ENCODE measurements around the gene GNL2. TPM values are rescaled to one million over a fixed set of nuclear protein-coding genes. Genes with fewer than 3 reads are reported as not detected.
"Not testable (repeated sequence)": the region's sequence is repeated elsewhere in the genome, so short reads cannot be mapped to it uniquely, and the experiment has no call there.

Gene GNL2
- total RNA-seq, 2 experiments from 2014 or later: 43.4 to 44.5 TPM

- TF ChIP-seq, protein P1, sequence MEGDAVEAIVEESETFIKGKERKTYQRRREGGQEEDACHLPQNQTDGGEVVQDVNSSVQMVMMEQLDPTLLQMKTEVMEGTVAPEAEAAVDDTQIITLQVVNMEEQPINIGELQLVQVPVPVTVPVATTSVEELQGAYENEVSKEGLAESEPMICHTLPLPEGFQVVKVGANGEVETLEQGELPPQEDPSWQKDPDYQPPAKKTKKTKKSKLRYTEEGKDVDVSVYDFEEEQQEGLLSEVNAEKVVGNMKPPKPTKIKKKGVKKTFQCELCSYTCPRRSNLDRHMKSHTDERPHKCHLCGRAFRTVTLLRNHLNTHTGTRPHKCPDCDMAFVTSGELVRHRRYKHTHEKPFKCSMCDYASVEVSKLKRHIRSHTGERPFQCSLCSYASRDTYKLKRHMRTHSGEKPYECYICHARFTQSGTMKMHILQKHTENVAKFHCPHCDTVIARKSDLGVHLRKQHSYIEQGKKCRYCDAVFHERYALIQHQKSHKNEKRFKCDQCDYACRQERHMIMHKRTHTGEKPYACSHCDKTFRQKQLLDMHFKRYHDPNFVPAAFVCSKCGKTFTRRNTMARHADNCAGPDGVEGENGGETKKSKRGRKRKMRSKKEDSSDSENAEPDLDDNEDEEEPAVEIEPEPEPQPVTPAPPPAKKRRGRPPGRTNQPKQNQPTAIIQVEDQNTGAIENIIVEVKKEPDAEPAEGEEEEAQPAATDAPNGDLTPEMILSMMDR (IDR thresholded peaks at IDR 0.05): no peak
- no peaks in the 10 kb centered on the region for H3K27me3 ChIP-seq (ENCODE audit: control insufficient read depth in 1 of 2, insufficient read depth in 2 of 2, low read length in 2 of 2)
- no peak overlapping the region for H3K27ac ChIP-seq (ENCODE audit: low read depth in 1 of 2, low read length in 2 of 2)
- intact Hi-C loops (cut with DNase I, micrococcal nuclease): no loop called here
- Mint-ChIP-seq H3K27me3 (no peaks in the 10 kb centered on the region), H3K4me3 (no peak overlapping the region), H3K4me1 (ENCODE audit: low read depth) (peaks cover 25% of the 10 kb centered on the region), H3K27ac (no peak overlapping the region), H3K36me3 (ENCODE audit: low read depth) (peaks cover 72% of the 10 kb centered on the region), H3K9me3 (no peaks in the 10 kb centered on the region)
- H3K36me3 ChIP-seq (ENCODE audit: insufficient read depth, low read length): peaks cover 78% of the 10 kb centered on the region
- H3K4me1 ChIP-seq (ENCODE audit: insufficient read depth, low read length): no peaks in the 10 kb centered on the region
- ATAC-seq (ENCODE audit: poor library complexity): no peak
- H3K9me3 ChIP-seq (ENCODE audit: control insufficient read depth in 1 of 2, insufficient read depth in 1 of 2, low read length in 2 of 2): no peaks in the 10 kb centered on the region
- ChIA-PET POLR2A (no interaction called here), CTCF (interaction anchor here (1.7 kb wide), 1 partner anchor 58 kb away, joined by 5 read pairs; no protein-coding TSS in a partner anchor)
- no peak for DNase-seq
- H3K4me3 ChIP-seq (ENCODE audit: low read length): no peak overlapping the region
These were observed 50.7 kb downstream of the GNL2 start for GRCh38 chr1:37545019-37545418.

DNA sequence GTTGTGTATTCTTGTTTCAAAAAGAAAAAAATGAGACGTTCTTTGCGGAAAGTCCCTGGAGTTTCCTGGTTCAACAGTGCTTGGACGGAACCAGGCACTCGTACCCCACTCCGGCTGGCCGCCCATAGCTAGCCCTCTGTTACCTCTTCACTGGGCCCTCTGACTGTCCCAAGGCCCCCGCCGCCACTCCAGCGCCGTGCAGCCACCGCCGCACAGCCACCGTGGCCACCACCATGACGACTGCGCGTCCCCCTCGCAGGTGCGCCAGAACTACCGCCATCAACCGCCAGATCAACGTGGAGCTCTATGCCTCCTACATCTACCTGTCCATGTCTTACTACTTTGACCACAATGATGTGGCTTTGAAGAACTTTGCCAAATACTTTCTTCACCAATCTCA, 51.2 kb downstream of the GNL2 start:
- H3K27me3 Mint-ChIP-seq: no peaks in the 10 kb centered on the region
- Histone ChIP-seq H3K36me3 (ENCODE audit: insufficient read depth, low read length) (peaks cover 79% of the 10 kb centered on the region), H3K9me3 (ENCODE audit: control insufficient read depth in 1 of 2, insufficient read depth in 1 of 2, low read length in 2 of 2) (no peaks in the 10 kb centered on the region), H3K27ac (ENCODE audit: low read depth in 1 of 2, low read length in 2 of 2) (no peak overlapping the region), H3K27me3 (ENCODE audit: control insufficient read depth in 1 of 2, insufficient read depth in 2 of 2, low read length in 2 of 2) (no peaks in the 10 kb centered on the region), H3K4me3 (ENCODE audit: low read length) (no peak overlapping the region), H3K4me1 (ENCODE audit: insufficient read depth, low read length) (no peaks in the 10 kb centered on the region)
- DNase-seq (no peak), ATAC-seq (ENCODE audit: poor library complexity) (no peak)
- H3K4me1 Mint-ChIP-seq (ENCODE audit: low read depth): peaks cover 20% of the 10 kb centered on the region
- H3K36me3 Mint-ChIP-seq (ENCODE audit: low read depth): peaks cover 72% of the 10 kb centered on the region
- no peak overlapping the region for H3K27ac Mint-ChIP-seq
- ChIA-PET POLR2A (no interaction called here), CTCF (interaction anchor here (1.7 kb wide), 1 partner anchor 57 kb away, joined by 5 read pairs; no protein-coding TSS in a partner anchor)
- H3K4me3 Mint-ChIP-seq: no peak overlapping the region
- intact Hi-C loops (cut with DNase I, micrococcal nuclease): no loop called here
- TF ChIP-seq, protein P1 (IDR thresholded peaks at IDR 0.05): no peak
- no peaks in the 10 kb centered on the region for H3K9me3 Mint-ChIP-seq

GRCh38 chr1:37540036-37540785, 55.5 kb downstream of the GNL2 start:
- Histone ChIP-seq H3K36me3 (ENCODE audit: insufficient read depth, low read length) (peaks cover 75% of the 10 kb centered on the region), H3K27ac (ENCODE audit: low read depth in 1 of 2, low read length in 2 of 2) (no peak overlapping the region), H3K9me3 (ENCODE audit: control insufficient read depth in 1 of 2, insufficient read depth in 1 of 2, low read length in 2 of 2) (no peaks in the 10 kb centered on the region), H3K4me3 (ENCODE audit: low read length) (no peak overlapping the region), H3K4me1 (ENCODE audit: insufficient read depth, low read length) (no peaks in the 10 kb centered on the region), H3K27me3 (ENCODE audit: control insufficient read depth in 1 of 2, insufficient read depth in 2 of 2, low read length in 2 of 2) (no peaks in the 10 kb centered on the region)
- H3K4me3 Mint-ChIP-seq: no peak overlapping the region
- peaks cover 24% of the 10 kb centered on the region for H3K4me1 Mint-ChIP-seq (ENCODE audit: low read depth)
- peaks cover 84% of the 10 kb centered on the region for H3K36me3 Mint-ChIP-seq (ENCODE audit: low read depth)
- H3K9me3 Mint-ChIP-seq: no peaks in the 10 kb centered on the region
- DNase-seq (no peak), ATAC-seq (ENCODE audit: poor library complexity) (no peak)
- CTCF ChIA-PET: no interaction called here
- intact Hi-C loops (cut with DNase I, micrococcal nuclease): no loop called here
- POLR2A ChIA-PET: no interaction called here
- no peak overlapping the region for H3K27ac Mint-ChIP-seq
- TF ChIP-seq, protein P1 (IDR thresholded peaks at IDR 0.05): no peak
- no peaks in the 10 kb centered on the region for H3K27me3 Mint-ChIP-seq

DNA sequence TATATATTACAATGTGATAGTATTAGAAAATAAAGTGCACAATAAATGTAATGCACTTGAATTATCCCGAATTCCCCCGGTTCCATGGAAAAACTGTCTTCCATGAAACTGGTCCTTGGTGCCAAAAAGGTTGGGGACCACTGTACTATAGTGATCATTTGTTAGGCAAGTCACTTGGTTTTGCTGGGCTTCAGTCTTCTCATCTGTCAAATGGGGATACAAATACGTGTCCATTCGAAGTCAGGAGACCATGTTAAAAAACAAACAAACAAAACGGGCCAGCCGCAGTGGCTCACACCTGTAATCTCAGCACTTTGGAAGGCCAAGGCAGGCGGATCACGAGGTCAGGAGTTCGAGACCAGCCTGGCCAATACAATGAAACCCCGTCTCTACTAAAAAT, 56.6 kb downstream of the GNL2 start:
- H3K4me3 Mint-ChIP-seq; ATAC-seq (ENCODE audit: poor library complexity); DNase-seq; H3K27ac Mint-ChIP-seq; H3K27me3 Mint-ChIP-seq; H3K9me3 Mint-ChIP-seq; CTCF ChIA-PET; POLR2A ChIA-PET; intact Hi-C loops (cut with DNase I, micrococcal nuclease); H3K4me3 ChIP-seq (ENCODE audit: low read length); H3K27me3 ChIP-seq (ENCODE audit: control insufficient read depth in 1 of 2, insufficient read depth in 2 of 2, low read length in 2 of 2); H3K4me1 ChIP-seq (ENCODE audit: insufficient read depth, low read length); H3K9me3 ChIP-seq (ENCODE audit: control insufficient read depth in 1 of 2, insufficient read depth in 1 of 2, low read length in 2 of 2); H3K27ac ChIP-seq (ENCODE audit: low read depth in 1 of 2, low read length in 2 of 2): not testable (repeated sequence)
- peaks cover 68% of the 10 kb centered on the region for H3K36me3 ChIP-seq (ENCODE audit: insufficient read depth, low read length)
- Mint-ChIP-seq H3K4me1 (ENCODE audit: low read depth) (peaks cover 24% of the 10 kb centered on the region), H3K36me3 (ENCODE audit: low read depth) (peaks cover 83% of the 10 kb centered on the region)
